Sigmoid colon (tissue), 7 donors: Measurements from ENCODE around the gene BCAR3. TPM values are rescaled to one million over a fixed set of nuclear protein-coding genes. Genes with fewer than 3 reads are reported as not detected.

ENCODE experiments used
- DNase-seq: peaks from one replicate; pipeline ENCODE4 v3.0.0-alpha.2; 2019
- H3K27ac ChIP-seq, 4 donors: fragments of 200-600 bp; sonication (generic); one replicate each; pipeline ENCODE4 v1.5.1; 2016 to 2019; ENCODE audit warnings: mild to moderate bottlenecking in 1 of 4
- H3K27me3 ChIP-seq, 3 donors: fragments of 200-600 bp; sonication (generic); one replicate each; pipeline ENCODE4 v1.5.1; 2019; ENCODE audit warnings: mild to moderate bottlenecking in 1 of 3
- H3K36me3 ChIP-seq, 4 donors: fragments of 200-600 bp; sonication (generic); one replicate each; pipeline ENCODE4 v1.5.1; 2016 to 2019
- H3K4me1 ChIP-seq, 4 donors: fragments of 200-600 bp; sonication (generic); one replicate each; pipeline ENCODE4 v1.5.1; 2017 to 2019
- H3K4me3 ChIP-seq, 4 donors: fragments of 200-600 bp; sonication (generic); one replicate each; pipeline ENCODE4 v1.5.1; 2017 to 2019; ENCODE audit warnings: mild to moderate bottlenecking in 2 of 4, moderate library complexity in 1 of 4
- H3K9me3 ChIP-seq, 4 donors: fragments of 200-600 bp in 3 of 4; sonication (generic) in 3 of 4; one replicate each; pipeline versions ENCODE4 v1.5.1 to v1.6.1; 2013 to 2019
- EP300 ChIP-seq, 4 donors: sonication (generic); formaldehyde crosslinking; IDR thresholded peaks; one replicate each; pipeline ENCODE4 v1.6.1; 2017; ENCODE audit warnings: antibody characterized with exemption in 4 of 4
- POLR2A ChIP-seq, 2 donors: fragments of 450-650 bp; IDR thresholded peaks; one replicate each; pipeline ENCODE4 v1.6.1; 2016; ENCODE audit warnings: antibody characterized with exemption in 2 of 2, mild to moderate bottlenecking in 2 of 2, moderate library complexity in 2 of 2
- POLR2AphosphoS5 ChIP-seq, 4 donors: sonication (generic); formaldehyde crosslinking; IDR thresholded peaks; one replicate each; pipeline ENCODE4 v1.6.1; 2017; ENCODE audit warnings: antibody characterized with exemption in 4 of 4
- WGBS, 2 donors: extraction: QIAGEN DNeasy Blood & Tissue Kit; methylation state at CpG; one replicate each; pipeline ENCODE4 v1.1.7; 2013; 5-methylcytosine and 5-hydroxymethylcytosine counted together
- intact Hi-C: fragments of 100-400 bp; cut with DNase I; formaldehyde crosslinking; loops from one replicate; pipeline ENCODE4 v1.15.1; 2023
- polyA plus RNA-seq, 3 donors: library from polyadenylated mRNA; stranded (reverse); fragments of 200-250 nt; gene quantifications; one replicate each; pipeline ENCODE4 v1.2.3, GENCODE V29; 2013
- total RNA-seq, 4 donors: library from RNA; depleted of rRNA; stranded (reverse); fragments of >200 nt; gene quantifications; one replicate each; pipeline ENCODE4 v1.1.0, GENCODE V29; 2016
- TF ChIP-seq, protein P1 (sequence below), 4 experiments: fragments of 450-650 bp in 3 of 4; fragments of 200-600 bp in 1 of 4; IDR thresholded peaks; one replicate each; pipeline ENCODE4 v1.5.1; 2016 to 2019; ENCODE audit warnings: antibody characterized with exemption in 4 of 4, mild to moderate bottlenecking in 3 of 4, moderate library complexity in 2 of 4
- donor health status: healthy with polysubstance abuse.
- donor health status: Bipolar disorder and iron deficiency.
- donor health status: healthy.

BCAR3 gene
- total and polyA plus RNA-seq, 7 donors, result 12.3 to 43.2 (median 22.1) TPM

DNA sequence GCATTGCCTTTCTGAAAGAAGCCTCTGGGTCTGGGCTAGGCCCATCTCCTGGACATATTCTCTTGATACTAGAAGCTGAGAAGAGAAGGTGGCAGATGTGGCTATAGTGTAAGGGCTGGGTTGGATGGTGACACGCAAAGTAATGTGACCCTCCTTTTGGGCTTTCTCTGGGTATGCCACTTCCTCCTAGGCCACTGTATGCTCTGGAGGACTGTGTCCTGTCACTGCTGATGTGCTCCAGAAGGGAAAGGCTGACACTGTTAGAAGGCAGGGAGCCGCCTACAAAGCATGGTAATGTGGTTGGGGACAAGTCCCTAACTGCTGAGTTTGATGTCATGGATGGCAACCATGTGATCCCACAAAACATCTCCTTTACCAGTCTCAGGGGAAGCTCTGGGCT is 112.1 kb downstream of the BCAR3 start:
- Histone ChIP-seq H3K4me1 (peaks cover 0 to 14% (median 4%) of the 10 kb centered on the region in 4 donors), H3K27me3 (no peaks in the 10 kb centered on the region), H3K36me3 (peaks cover 0 to 66% (median 29%) of the 10 kb centered on the region in 4 donors), H3K9me3 (no peaks in the 10 kb centered on the region), H3K27ac (no peak overlapping the region), H3K4me3 (no peak overlapping the region)
- no peak for TF ChIP-seq EP300 (IDR thresholded peaks at IDR 0.05)
- no peak for TF ChIP-seq POLR2A (IDR thresholded peaks at IDR 0.05)
- TF ChIP-seq, protein P1, sequence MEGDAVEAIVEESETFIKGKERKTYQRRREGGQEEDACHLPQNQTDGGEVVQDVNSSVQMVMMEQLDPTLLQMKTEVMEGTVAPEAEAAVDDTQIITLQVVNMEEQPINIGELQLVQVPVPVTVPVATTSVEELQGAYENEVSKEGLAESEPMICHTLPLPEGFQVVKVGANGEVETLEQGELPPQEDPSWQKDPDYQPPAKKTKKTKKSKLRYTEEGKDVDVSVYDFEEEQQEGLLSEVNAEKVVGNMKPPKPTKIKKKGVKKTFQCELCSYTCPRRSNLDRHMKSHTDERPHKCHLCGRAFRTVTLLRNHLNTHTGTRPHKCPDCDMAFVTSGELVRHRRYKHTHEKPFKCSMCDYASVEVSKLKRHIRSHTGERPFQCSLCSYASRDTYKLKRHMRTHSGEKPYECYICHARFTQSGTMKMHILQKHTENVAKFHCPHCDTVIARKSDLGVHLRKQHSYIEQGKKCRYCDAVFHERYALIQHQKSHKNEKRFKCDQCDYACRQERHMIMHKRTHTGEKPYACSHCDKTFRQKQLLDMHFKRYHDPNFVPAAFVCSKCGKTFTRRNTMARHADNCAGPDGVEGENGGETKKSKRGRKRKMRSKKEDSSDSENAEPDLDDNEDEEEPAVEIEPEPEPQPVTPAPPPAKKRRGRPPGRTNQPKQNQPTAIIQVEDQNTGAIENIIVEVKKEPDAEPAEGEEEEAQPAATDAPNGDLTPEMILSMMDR (IDR thresholded peaks at IDR 0.05), result no peak
- TF ChIP-seq POLR2AphosphoS5 (IDR thresholded peaks at IDR 0.05), result no peak
- intact Hi-C loops, result no loop called here
- WGBS, 2 donors, result 93 to 95% methylated on average over 2 of the region's 2 CpGs
- no peak for DNase-seq

DNA sequence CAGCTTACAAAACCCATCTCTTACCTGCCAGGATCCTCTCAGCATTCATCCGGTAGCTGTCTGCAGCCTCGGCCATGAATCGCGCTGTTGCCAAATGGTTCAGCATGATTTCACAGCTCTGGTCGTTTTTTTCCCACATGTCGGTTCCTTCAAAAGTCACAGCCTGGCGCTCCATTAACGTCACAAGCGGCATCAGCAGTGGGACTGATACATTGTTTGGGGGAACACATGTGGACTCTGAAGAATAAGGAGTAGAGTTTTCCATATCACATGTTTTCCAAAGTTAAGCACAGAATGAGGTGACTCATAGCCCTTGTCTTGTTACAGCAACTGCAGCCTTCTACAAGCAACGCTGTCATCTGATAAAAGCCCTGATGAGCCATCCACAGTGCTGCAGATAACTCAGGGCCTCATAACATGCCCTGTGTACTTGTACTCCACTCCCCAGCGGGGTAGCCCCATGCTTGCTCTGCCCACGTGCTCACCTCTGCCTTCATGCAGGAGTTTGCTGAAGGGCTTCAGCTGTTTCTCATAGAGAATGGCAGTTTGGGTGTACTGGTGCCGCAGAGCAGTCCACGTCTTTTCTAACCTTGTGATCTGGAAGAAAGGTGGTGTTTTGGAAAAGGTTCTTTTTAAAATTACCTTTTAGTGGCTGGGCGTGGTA is 114.2 kb downstream of the BCAR3 start:
- TF ChIP-seq POLR2AphosphoS5 (IDR thresholded peaks at IDR 0.05) (peak in 1 of 4 donors; percentile 35), POLR2A (IDR thresholded peaks at IDR 0.05) (no peak), EP300 (IDR thresholded peaks at IDR 0.05) (no peak)
- TF ChIP-seq, protein P1 (IDR thresholded peaks at IDR 0.05), result no peak
- 70 to 87% methylated on average over 15 of the region's 15 CpGs for WGBS, 2 donors
- peak overlapping the region in 1 of 4 donors; percentile 41 for H3K27ac ChIP-seq
- H3K36me3 ChIP-seq, result peaks cover 0 to 67% (median 26%) of the 10 kb centered on the region in 4 donors
- no peaks in the 10 kb centered on the region for H3K9me3 ChIP-seq
- DNase-seq, result no peak
- no peak overlapping the region for H3K4me3 ChIP-seq
- no peaks in the 10 kb centered on the region for H3K27me3 ChIP-seq
- intact Hi-C loops, result no loop called here
- peaks cover 0 to 14% (median 4%) of the 10 kb centered on the region in 4 donors for H3K4me1 ChIP-seq

DNA sequence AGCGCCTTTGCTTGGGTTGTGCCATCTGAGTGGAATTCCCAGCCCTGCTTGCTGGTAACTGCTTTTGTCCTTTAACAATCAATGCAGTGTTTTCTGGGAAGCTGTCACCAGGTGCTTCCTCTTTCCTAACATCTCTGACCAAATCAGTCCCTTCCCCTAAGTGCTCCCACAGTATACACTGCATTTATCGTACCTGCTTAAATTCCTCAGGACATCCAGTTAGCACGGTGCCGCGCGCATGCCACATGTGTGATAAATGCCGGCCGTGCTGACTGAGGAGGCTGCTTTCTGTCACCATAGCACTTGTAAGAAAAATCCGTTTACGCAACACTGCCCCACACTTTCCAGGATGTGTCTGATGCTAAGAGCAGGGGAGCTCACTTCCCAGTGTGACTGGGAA is 115.4 kb downstream of the BCAR3 start:
- Histone ChIP-seq H3K4me1 (peaks cover 0 to 14% (median 4%) of the 10 kb centered on the region in 4 donors), H3K27ac (peak overlapping the region in 3 of 4 donors; percentile 21 to 67 (median 41)), H3K9me3 (no peaks in the 10 kb centered on the region), H3K4me3 (no peak overlapping the region), H3K27me3 (no peaks in the 10 kb centered on the region), H3K36me3 (peaks cover 0 to 69% (median 16%) of the 10 kb centered on the region in 4 donors)
- 77 to 90% methylated on average over 10 of the region's 10 CpGs for WGBS, 2 donors
- TF ChIP-seq, protein P1 (IDR thresholded peaks at IDR 0.05), result no peak
- TF ChIP-seq POLR2A (IDR thresholded peaks at IDR 0.05) (no peak), EP300 (IDR thresholded peaks at IDR 0.05) (peak in 2 of 4 donors; percentile 24 to 42), POLR2AphosphoS5 (IDR thresholded peaks at IDR 0.05) (peak in 2 of 4 donors; percentile 17 to 71)
- intact Hi-C loops, result no loop called here
- no peak for DNase-seq

DNA sequence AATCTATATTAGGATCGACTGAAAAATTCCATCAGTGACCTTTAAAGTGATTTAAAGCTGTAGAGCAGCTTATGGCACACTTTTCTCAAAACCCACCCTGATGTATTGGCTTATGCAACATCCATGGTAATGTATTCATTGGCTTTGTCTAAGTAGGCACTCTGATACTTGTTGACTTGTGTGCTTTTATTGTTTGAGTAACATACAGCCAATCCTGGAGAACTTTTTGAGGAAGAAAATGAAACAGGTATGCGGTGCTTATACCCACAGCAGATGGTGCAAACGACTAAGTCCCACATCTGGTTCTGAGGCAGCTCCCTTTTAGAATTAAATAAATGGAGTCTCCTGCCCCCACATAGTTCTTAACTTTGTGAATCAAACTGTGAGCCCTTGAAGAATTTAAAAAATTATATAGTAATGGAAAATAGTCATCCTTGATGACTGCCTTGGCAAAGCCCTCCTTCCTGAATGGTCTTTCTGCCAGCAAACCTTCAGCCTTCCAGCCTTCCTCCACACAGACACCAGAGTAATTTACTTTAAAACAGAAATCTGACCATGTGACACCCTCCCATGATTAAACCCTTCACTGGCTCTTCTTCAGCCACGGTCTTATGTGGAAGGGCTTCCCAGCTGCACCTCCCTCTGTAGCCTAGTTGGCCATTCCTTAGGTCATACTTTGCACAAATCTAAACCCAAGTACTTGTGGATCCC is 116.0 kb downstream of the BCAR3 start:
- Histone ChIP-seq H3K27me3 (no peaks in the 10 kb centered on the region), H3K4me1 (peaks cover 0 to 14% (median 4%) of the 10 kb centered on the region in 4 donors), H3K27ac (peak overlapping the region in 3 of 4 donors; percentile 21 to 67 (median 41)), H3K9me3 (no peaks in the 10 kb centered on the region), H3K4me3 (no peak overlapping the region), H3K36me3 (peaks cover 0 to 69% (median 14%) of the 10 kb centered on the region in 4 donors)
- 65 to 79% methylated on average over 4 of the region's 4 CpGs for WGBS, 2 donors
- intact Hi-C loops, result no loop called here
- TF ChIP-seq EP300 (IDR thresholded peaks at IDR 0.05) (no peak), POLR2A (IDR thresholded peaks at IDR 0.05) (no peak), POLR2AphosphoS5 (IDR thresholded peaks at IDR 0.05) (no peak)
- TF ChIP-seq, protein P1 (IDR thresholded peaks at IDR 0.05), result no peak
- DNase-seq, result no peak
